GM23338 (cell line): ENCODE results near the gene RHEBL1. TPM values are rescaled to one million over a fixed set of nuclear protein-coding genes. Genes with fewer than 3 reads are reported as not detected.

Experiments used
- ATAC-seq: fragments of 200-7000 bp; cut with Tn5 transposase; 3 replicates; pipeline ENCODE4 v1.9.1; 2020
- DNase-seq: peaks from one replicate; pipeline ENCODE4 v3.0.0-alpha.2; 2015; ENCODE audit warnings: low spot score
- H2AFZ ChIP-seq: fragments of 200-600 bp; sonication (generic); 2 replicates; pipeline ENCODE4 v1.8.0; 2016; ENCODE audit warnings: antibody characterized with exemption, mild to moderate bottlenecking, moderate library complexity
- H3F3A ChIP-seq: fragments of 200-600 bp; sonication (generic); replicated peaks from 2 replicates; pipeline ENCODE4 v1.8.0; 2017; ENCODE audit warnings: antibody characterized with exemption, mixed run types, low read depth
- H3K27ac ChIP-seq: fragments of 200-600 bp; sonication (generic); 2 replicates; pipeline ENCODE4 v1.6.1; 2016; ENCODE audit warnings: low read depth
- H3K27me3 ChIP-seq: fragments of 200-600 bp; sonication (generic); 2 replicates; pipeline ENCODE4 v1.8.0; 2016; ENCODE audit warnings: mild to moderate bottlenecking, mixed run types, moderate library complexity; ENCODE audit not compliant: insufficient read depth
- H3K36me3 ChIP-seq: fragments of 200-600 bp; sonication (generic); 2 replicates; pipeline ENCODE4 v1.8.0; 2016; ENCODE audit warnings: mild to moderate bottlenecking; ENCODE audit not compliant: insufficient read depth
- H3K4me1 ChIP-seq: fragments of 200-600 bp; sonication (generic); 2 replicates; pipeline ENCODE4 v1.8.0; 2016; ENCODE audit warnings: mild to moderate bottlenecking, moderate library complexity; ENCODE audit not compliant: insufficient read depth
- H3K4me2 ChIP-seq: fragments of 200-600 bp; sonication (generic); 2 replicates; pipeline ENCODE4 v1.7.1; 2017; ENCODE audit warnings: mixed run types
- H3K4me3 ChIP-seq: fragments of 200-600 bp; sonication (generic); 2 replicates; pipeline ENCODE4 v1.6.1; 2016; ENCODE audit warnings: mixed run types
- H3K79me2 ChIP-seq: fragments of 200-600 bp; sonication (generic); replicated peaks from 2 replicates; pipeline ENCODE4 v1.8.0; 2017; ENCODE audit warnings: mild to moderate bottlenecking; ENCODE audit not compliant: insufficient read depth
- H3K9me2 ChIP-seq: fragments of 200-600 bp; sonication (generic); 2 replicates; pipeline ENCODE4 v1.8.0; 2017; ENCODE audit not compliant: insufficient read depth
- H4K20me1 ChIP-seq: fragments of 200-600 bp; sonication (generic); replicated peaks from 2 replicates; pipeline ENCODE4 v1.8.0; 2017; ENCODE audit warnings: mild to moderate bottlenecking; ENCODE audit not compliant: insufficient read depth
- H3K27ac Mint-ChIP-seq: 2 replicates; pipeline ENCODE4 v1.8.0; 2020; ENCODE audit warnings: inconsistent platforms, mild to moderate bottlenecking, moderate library complexity, mixed read lengths
- H3K27me3 Mint-ChIP-seq: 3 replicates; pipeline ENCODE4 v1.8.0; 2022; ENCODE audit warnings: low read depth, mild to moderate bottlenecking, moderate library complexity, mixed read lengths, inconsistent platforms; ENCODE audit not compliant: insufficient read depth, poor library complexity
- H3K36me3 Mint-ChIP-seq: 3 replicates; pipeline ENCODE4 v1.8.0; 2021; ENCODE audit warnings: low read depth, mild to moderate bottlenecking, inconsistent platforms, moderate library complexity, mixed read lengths
- H3K4me1 Mint-ChIP-seq: 3 replicates; pipeline ENCODE4 v1.8.0; 2020; ENCODE audit warnings: mild to moderate bottlenecking, inconsistent platforms, mixed read lengths
- H3K4me3 Mint-ChIP-seq: 3 replicates; pipeline ENCODE4 v1.8.0; 2021; ENCODE audit warnings: moderate library complexity, mild to moderate bottlenecking, inconsistent platforms, mixed read lengths
- H3K9me3 Mint-ChIP-seq: 3 replicates; pipeline ENCODE4 v1.8.0; 2020; ENCODE audit warnings: moderate library complexity, mild to moderate bottlenecking, inconsistent platforms, mixed read lengths
- CREB1 ChIP-seq: fragments of 250-450 bp; sonication (Bioruptor Pico); IDR thresholded peaks from 2 replicates; pipeline ENCODE4 v1.5.0; 2020; ENCODE audit warnings: low read depth, mild to moderate bottlenecking, moderate library complexity
- EZH2 ChIP-seq: fragments of 200-600 bp; sonication (generic); IDR thresholded peaks from one replicate; pipeline ENCODE4 v1.8.0; 2017; ENCODE audit warnings: antibody characterized with exemption, mild to moderate bottlenecking, low read depth; ENCODE audit not compliant: unreplicated experiment
- EZH2phosphoT487 ChIP-seq: fragments of 200-600 bp; sonication (generic); IDR thresholded peaks from one replicate; pipeline ENCODE4 v1.8.1; 2018; ENCODE audit warnings: antibody characterized with exemption; ENCODE audit not compliant: unreplicated experiment
- JUNB ChIP-seq: IDR thresholded peaks from one replicate; pipeline ENCODE4 v1.6.1; 2016; ENCODE audit warnings: antibody characterized with exemption; ENCODE audit not compliant: unreplicated experiment
- NANOG ChIP-seq: IDR thresholded peaks from 2 replicates; pipeline ENCODE4 v1.6.1; 2016; ENCODE audit warnings: antibody characterized with exemption, borderline replicate concordance
- POLR2AphosphoS5 ChIP-seq: IDR thresholded peaks from 2 replicates; pipeline ENCODE4 v1.6.1; 2016; ENCODE audit warnings: antibody characterized with exemption, low read depth
- STAT1 ChIP-seq: IDR thresholded peaks from one replicate; pipeline ENCODE4 v1.6.1; 2016; ENCODE audit warnings: antibody characterized with exemption; ENCODE audit not compliant: unreplicated experiment
- ZNF114 ChIP-seq: fragments of 250-450 bp; sonication (Bioruptor Pico); IDR thresholded peaks from 2 replicates; pipeline ENCODE4 v1.5.0; 2020; ENCODE audit warnings: mild to moderate bottlenecking, moderate library complexity
- ZNF331 ChIP-seq: fragments of 250-450 bp; sonication (Bioruptor Pico); IDR thresholded peaks from 2 replicates; pipeline ENCODE4 v1.5.0; 2020; ENCODE audit warnings: low read depth, mild to moderate bottlenecking, moderate library complexity
- polyA plus RNA-seq: library from polyadenylated mRNA; unstranded; fragments of >200 nt; fragmentation: Nextera tagmentation; extraction: Ambion mirVana; gene quantifications from 2 replicates; pipeline ENCODE4 v1.2.1, GENCODE V29; 2016
- total RNA-seq: library from RNA; depleted of rRNA; stranded (reverse); fragments of >200 nt; shearing (Covaris generic); gene quantifications from 2 replicates; pipeline ENCODE4 v1.2.3, GENCODE V29; 2014
- TF ChIP-seq, protein P1 (sequence below): fragments of 250-450 bp; sonication (Bioruptor Pico); IDR thresholded peaks from 2 replicates; pipeline ENCODE4 v1.5.0; 2020; ENCODE audit warnings: mild to moderate bottlenecking, moderate library complexity
- TF ChIP-seq, protein P2 (sequence below): IDR thresholded peaks from one replicate; pipeline ENCODE4 v1.6.1; 2018; ENCODE audit warnings: antibody characterized with exemption; ENCODE audit not compliant: unreplicated experiment
- TF ChIP-seq, protein P3 (sequence below), 2 experiments: fragments of 200-600 bp in 1 of 2; sonication (generic) in 1 of 2; conservative IDR thresholded peaks; 2 replicates each; pipeline versions ENCODE4 v1.5.1 to v1.6.1; 2016 to 2017; ENCODE audit warnings: antibody characterized with exemption in 2 of 2, low read depth in 2 of 2, mild to moderate bottlenecking in 2 of 2, moderate library complexity in 1 of 2
- TF ChIP-seq, protein P4 (sequence below): IDR thresholded peaks from 2 replicates; pipeline ENCODE4 v1.6.1; 2016; ENCODE audit warnings: antibody characterized with exemption

The RHEBL1 gene
- total and polyA plus RNA-seq, 2 experiments from 2014 or later: 9.4 to 11.8 TPM

DNA sequence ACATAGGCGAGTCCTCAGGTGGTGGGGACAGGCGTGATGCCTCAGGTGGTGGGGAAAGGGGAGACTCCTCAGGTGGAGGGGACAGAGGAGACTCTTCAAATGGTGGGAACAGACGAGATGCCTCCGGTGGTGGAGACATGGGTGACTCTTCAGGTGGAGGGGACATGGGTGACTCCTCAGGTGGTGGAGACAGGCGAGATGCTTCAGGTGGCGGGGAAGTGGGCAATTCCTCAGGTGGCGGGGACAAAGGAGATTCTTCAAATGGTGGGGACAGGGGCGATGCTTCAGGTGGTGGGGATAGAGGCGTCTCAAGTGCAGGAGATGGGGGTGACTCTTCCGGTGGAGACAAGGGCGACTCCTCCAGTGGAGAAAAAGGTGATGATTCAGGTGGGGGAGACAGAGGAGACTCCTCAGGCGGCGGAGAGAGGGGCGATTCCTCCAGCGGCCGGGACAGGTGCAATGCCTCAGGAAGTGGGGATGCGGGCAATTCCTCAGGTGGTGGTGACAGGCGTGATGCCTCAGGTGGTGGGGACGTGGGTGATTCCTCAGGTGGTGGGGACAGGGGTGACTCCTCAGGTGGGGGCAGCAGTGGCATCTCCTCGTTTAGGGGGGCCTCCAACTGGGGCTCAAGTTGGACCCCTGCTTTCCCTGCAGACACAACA, 17.9 kb downstream of the RHEBL1 start:
- Mint-ChIP-seq H3K27me3 (peaks cover 12% of the 10 kb centered on the region), H3K9me3 (no peaks in the 10 kb centered on the region; the same call in 2 of the 3 replicates), H3K27ac (no peak overlapping the region), H3K4me3 (no peak overlapping the region), H3K4me1 (peaks cover 19% of the 10 kb centered on the region), H3K36me3 (peaks cover 89% of the 10 kb centered on the region)
- ATAC-seq (no peak), DNase-seq (no peak)
- TF ChIP-seq, protein P1, sequence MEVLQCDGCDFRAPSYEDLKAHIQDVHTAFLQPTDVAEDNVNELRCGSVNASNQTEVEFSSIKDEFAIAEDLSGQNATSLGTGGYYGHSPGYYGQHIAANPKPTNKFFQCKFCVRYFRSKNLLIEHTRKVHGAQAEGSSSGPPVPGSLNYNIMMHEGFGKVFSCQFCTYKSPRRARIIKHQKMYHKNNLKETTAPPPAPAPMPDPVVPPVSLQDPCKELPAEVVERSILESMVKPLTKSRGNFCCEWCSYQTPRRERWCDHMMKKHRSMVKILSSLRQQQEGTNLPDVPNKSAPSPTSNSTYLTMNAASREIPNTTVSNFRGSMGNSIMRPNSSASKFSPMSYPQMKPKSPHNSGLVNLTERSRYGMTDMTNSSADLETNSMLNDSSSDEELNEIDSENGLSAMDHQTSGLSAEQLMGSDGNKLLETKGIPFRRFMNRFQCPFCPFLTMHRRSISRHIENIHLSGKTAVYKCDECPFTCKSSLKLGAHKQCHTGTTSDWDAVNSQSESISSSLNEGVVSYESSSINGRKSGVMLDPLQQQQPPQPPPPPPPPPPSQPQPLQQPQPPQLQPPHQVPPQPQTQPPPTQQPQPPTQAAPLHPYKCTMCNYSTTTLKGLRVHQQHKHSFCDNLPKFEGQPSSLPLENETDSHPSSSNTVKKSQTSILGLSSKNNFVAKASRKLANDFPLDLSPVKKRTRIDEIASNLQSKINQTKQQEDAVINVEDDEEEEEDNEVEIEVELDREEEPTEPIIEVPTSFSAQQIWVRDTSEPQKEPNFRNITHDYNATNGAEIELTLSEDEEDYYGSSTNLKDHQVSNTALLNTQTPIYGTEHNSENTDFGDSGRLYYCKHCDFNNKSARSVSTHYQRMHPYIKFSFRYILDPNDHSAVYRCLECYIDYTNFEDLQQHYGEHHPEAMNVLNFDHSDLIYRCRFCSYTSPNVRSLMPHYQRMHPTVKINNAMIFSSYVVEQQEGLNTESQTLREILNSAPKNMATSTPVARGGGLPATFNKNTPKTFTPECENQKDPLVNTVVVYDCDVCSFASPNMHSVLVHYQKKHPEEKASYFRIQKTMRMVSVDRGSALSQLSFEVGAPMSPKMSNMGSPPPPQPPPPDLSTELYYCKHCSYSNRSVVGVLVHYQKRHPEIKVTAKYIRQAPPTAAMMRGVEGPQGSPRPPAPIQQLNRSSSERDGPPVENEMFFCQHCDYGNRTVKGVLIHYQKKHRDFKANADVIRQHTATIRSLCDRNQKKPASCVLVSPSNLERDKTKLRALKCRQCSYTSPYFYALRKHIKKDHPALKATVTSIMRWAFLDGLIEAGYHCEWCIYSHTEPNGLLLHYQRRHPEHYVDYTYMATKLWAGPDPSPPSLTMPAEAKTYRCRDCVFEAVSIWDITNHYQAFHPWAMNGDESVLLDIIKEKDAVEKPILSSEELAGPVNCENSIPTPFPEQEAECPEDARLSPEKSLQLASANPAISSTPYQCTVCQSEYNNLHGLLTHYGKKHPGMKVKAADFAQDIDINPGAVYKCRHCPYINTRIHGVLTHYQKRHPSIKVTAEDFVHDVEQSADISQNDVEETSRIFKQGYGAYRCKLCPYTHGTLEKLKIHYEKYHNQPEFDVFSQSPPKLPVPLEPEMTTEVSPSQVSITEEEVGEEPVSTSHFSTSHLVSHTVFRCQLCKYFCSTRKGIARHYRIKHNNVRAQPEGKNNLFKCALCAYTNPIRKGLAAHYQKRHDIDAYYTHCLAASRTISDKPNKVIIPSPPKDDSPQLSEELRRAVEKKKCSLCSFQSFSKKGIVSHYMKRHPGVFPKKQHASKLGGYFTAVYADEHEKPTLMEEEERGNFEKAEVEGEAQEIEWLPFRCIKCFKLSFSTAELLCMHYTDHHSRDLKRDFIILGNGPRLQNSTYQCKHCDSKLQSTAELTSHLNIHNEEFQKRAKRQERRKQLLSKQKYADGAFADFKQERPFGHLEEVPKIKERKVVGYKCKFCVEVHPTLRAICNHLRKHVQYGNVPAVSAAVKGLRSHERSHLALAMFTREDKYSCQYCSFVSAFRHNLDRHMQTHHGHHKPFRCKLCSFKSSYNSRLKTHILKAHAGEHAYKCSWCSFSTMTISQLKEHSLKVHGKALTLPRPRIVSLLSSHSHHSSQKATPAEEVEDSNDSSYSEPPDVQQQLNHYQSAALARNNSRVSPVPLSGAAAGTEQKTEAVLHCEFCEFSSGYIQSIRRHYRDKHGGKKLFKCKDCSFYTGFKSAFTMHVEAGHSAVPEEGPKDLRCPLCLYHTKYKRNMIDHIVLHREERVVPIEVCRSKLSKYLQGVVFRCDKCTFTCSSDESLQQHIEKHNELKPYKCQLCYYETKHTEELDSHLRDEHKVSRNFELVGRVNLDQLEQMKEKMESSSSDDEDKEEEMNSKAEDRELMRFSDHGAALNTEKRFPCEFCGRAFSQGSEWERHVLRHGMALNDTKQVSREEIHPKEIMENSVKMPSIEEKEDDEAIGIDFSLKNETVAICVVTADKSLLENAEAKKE (CRISPR knock-in tag): no peak
- TF ChIP-seq ZNF331 (CRISPR knock-in tag): no peak
- TF ChIP-seq POLR2AphosphoS5: no peak
- no peak for TF ChIP-seq EZH2phosphoT487
- TF ChIP-seq, protein P2, sequence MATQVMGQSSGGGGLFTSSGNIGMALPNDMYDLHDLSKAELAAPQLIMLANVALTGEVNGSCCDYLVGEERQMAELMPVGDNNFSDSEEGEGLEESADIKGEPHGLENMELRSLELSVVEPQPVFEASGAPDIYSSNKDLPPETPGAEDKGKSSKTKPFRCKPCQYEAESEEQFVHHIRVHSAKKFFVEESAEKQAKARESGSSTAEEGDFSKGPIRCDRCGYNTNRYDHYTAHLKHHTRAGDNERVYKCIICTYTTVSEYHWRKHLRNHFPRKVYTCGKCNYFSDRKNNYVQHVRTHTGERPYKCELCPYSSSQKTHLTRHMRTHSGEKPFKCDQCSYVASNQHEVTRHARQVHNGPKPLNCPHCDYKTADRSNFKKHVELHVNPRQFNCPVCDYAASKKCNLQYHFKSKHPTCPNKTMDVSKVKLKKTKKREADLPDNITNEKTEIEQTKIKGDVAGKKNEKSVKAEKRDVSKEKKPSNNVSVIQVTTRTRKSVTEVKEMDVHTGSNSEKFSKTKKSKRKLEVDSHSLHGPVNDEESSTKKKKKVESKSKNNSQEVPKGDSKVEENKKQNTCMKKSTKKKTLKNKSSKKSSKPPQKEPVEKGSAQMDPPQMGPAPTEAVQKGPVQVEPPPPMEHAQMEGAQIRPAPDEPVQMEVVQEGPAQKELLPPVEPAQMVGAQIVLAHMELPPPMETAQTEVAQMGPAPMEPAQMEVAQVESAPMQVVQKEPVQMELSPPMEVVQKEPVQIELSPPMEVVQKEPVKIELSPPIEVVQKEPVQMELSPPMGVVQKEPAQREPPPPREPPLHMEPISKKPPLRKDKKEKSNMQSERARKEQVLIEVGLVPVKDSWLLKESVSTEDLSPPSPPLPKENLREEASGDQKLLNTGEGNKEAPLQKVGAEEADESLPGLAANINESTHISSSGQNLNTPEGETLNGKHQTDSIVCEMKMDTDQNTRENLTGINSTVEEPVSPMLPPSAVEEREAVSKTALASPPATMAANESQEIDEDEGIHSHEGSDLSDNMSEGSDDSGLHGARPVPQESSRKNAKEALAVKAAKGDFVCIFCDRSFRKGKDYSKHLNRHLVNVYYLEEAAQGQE: no peak
- TF ChIP-seq EZH2: no peak
- TF ChIP-seq CREB1 (CRISPR knock-in tag): no peak
- no peak for TF ChIP-seq ZNF114 (CRISPR knock-in tag)
- TF ChIP-seq JUNB: no peak
- TF ChIP-seq STAT1: no peak
- no peak for TF ChIP-seq NANOG
- TF ChIP-seq, protein P3, sequence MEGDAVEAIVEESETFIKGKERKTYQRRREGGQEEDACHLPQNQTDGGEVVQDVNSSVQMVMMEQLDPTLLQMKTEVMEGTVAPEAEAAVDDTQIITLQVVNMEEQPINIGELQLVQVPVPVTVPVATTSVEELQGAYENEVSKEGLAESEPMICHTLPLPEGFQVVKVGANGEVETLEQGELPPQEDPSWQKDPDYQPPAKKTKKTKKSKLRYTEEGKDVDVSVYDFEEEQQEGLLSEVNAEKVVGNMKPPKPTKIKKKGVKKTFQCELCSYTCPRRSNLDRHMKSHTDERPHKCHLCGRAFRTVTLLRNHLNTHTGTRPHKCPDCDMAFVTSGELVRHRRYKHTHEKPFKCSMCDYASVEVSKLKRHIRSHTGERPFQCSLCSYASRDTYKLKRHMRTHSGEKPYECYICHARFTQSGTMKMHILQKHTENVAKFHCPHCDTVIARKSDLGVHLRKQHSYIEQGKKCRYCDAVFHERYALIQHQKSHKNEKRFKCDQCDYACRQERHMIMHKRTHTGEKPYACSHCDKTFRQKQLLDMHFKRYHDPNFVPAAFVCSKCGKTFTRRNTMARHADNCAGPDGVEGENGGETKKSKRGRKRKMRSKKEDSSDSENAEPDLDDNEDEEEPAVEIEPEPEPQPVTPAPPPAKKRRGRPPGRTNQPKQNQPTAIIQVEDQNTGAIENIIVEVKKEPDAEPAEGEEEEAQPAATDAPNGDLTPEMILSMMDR (conservative IDR thresholded peaks at IDR 0.05; ENCODE audit: low read depth in 2 of 2): no peak
- TF ChIP-seq, protein P4, sequence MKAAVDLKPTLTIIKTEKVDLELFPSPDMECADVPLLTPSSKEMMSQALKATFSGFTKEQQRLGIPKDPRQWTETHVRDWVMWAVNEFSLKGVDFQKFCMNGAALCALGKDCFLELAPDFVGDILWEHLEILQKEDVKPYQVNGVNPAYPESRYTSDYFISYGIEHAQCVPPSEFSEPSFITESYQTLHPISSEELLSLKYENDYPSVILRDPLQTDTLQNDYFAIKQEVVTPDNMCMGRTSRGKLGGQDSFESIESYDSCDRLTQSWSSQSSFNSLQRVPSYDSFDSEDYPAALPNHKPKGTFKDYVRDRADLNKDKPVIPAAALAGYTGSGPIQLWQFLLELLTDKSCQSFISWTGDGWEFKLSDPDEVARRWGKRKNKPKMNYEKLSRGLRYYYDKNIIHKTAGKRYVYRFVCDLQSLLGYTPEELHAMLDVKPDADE: no peak
- Histone ChIP-seq H4K20me1 (peaks cover 53% of the 10 kb centered on the region), H3K36me3 (peaks cover 36% of the 10 kb centered on the region), H3K4me3 (no peak overlapping the region), H3K4me1 (peaks cover 8% of the 10 kb centered on the region), H3K27me3 (no peaks in the 10 kb centered on the region), H3K27ac (no peak overlapping the region), H3K4me2 (no peak overlapping the region), H3K9me2 (no peaks in the 10 kb centered on the region), H3K79me2 (peaks cover 35% of the 10 kb centered on the region), H3F3A (no peaks in the 10 kb centered on the region), H2AFZ (no peak overlapping the region)
